GM12892 (cell line): ENCODE measurements around the gene NUDT5.

Experiments used
- POLR2A ChIP-seq: IDR thresholded peaks from 2 replicates; pipeline ENCODE4 v1.6.1; 2011; ENCODE audit warnings: low read depth, low read length, control low read depth
- POLR2AphosphoS5 ChIP-seq: IDR thresholded peaks from 2 replicates; pipeline ENCODE4 v1.6.1; 2011; ENCODE audit warnings: low read depth, low read length, control low read depth

GRCh38 chr10:12144538-12144937, 51.2 kb downstream of the NUDT5 start:
- TF ChIP-seq POLR2AphosphoS5 (no peak), POLR2A (no peak)
